GM18861 (cell line): ENCODE data around the gene KRT75.
"Not testable (repeated sequence)": the region's sequence is repeated elsewhere in the genome, so short reads cannot be mapped to it uniquely, and the experiment has no call there.

Experiments
- ATAC-seq: cut with Tn5 transposase; IDR thresholded peaks from one replicate; pipeline ENCODE4 v1.9.1; 2021; ENCODE audit not compliant: unreplicated experiment

KRT75 gene

DNA sequence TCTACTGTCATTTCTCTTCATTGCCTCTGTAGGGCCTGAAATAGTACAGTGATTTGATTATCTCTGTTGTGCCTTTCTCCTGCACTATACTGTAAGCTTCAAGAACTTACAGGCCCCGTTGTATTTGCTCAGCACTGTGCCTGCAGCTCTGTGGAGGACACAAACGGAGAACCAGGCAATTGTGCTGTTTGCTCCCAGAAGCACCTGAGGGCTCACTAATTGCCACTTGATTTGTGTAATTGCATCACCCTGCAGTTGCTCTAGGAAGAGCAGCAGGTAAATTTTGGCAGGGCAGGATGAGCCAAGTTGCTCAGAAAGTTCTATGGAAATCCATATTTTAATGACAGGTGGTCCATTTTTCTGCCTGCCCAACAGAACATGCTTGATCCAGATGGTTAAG is 16.4 kb downstream of the KRT75 start:
- ATAC-seq: no peak

DNA sequence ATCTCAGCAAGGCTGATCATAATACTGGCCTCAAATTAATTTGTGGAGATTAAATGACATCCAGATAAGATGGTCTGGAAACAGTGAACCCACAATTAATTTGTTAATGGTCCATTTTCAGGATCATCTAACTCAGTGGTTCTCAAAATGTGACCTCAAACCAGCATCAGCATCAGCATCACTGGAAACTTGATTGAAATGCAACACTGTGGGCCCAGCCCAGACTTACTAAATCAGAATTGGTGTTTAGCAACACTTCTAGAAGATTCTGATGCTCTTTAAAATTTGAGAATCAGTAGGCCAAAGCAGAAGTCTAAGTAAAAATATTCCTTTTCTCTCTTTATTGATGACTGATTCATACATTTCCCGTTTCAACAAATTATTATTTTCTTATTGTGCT is 17.4 kb downstream of the KRT75 start:
- no peak for ATAC-seq

DNA sequence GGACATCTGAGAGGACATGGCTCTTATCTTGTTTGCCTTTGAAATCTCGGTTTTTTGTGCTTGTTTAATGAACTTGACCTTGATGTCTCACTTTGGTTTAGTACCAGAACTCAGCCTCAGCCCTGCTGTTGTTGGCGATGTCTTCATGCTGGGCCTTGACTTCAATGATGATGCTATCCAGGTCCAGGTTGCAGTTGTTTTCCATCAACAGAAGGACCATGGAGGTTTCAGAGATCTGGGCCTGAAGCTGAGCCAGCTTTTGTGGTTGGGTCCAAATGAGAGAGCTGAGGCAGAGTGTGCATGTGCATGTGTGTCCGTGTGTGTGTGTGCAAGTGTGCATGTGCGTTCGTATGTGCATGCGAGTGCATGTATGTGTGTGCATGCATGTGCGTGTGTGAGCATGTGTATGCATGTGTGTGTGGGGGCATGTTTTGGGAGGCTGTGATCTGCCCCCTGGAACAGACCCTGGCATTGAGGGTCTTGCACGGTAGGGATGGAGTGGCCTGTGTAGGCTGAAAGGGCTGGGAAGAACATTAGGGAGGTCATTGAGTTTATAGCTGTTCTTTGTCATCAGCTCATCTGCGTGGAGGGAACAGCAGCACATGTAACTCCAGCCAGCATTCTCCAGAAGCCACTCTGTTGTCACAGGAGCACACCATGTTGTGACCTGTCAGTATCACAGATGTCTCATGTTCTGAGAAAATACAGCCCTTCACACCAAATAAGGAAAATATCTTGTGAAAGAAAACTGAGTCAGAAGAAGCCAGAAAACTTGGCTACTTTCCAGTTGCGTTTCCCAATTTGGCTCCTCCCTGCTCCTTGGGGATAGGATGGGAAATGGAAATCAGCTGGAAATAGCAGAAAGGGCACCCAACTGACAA is 18.1 kb downstream of the KRT75 start:
- no peak for ATAC-seq

DNA sequence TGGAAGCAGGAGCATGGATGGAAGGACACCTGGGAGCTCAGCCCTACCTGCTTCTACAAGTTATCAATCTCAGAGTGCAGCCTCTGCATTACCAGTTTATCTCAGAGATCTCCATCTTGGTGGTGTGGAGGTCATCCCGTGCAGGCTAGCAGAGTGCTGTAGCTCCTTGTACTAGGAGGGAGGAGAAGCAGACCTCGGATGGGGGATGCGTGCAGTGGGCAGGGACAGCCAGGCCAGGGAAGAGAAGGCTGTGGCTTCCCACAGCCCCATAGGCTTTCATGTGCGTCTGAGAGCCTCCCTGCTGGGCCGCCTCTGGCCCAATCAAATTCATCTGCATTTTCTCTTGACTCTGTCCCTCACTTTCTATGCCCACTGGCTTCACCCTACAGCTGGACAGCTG is 19.2 kb downstream of the KRT75 start:
- ATAC-seq: no peak

DNA sequence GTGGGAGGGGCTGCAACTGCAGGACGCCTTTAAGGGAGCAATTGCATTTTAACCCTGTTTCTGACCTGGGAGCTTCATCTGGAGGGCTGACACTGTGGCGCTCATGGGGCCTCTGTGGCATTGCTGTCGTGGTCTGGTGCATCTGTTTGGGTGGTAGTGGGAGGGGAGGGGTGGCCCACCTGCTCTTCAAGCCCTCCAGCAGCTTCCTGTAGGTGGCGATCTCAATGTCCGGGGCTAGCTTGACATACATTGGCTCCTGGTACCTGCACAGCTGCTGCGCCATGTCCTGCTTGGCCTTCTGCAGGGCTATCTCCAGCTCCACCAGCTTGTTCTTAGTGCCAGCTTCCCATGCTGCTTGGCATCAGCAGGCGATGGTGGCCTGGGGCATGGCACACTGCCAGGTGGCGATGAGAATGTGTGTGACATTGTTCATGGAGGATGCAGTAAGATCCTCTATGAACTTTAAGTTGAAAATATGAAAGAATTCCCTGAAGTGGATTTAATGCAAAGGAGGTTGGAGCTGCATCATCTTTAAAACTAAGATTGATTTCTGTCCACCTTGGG is 20.3 kb downstream of the KRT75 start:
- no peak for ATAC-seq

DNA sequence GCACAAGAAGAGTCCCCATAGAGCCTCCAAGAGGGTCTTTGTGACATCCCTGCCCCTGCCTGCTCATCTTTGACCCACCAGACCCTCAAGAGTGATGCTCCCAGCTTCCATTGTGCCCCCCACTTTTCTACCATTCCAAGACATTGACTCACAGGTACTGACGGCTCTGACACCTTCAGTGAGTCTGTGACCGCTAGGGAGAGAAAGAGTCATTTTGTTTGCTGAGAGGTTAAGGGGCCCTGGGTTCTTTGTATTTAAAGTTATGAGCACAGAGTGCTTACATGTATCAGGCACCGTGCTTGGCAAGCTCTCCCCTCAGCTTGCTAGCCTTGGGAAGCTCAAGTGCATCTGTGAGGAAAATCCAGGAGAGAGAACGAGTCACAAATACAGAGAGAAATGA is 21.0 kb downstream of the KRT75 start:
- no peak for ATAC-seq

DNA sequence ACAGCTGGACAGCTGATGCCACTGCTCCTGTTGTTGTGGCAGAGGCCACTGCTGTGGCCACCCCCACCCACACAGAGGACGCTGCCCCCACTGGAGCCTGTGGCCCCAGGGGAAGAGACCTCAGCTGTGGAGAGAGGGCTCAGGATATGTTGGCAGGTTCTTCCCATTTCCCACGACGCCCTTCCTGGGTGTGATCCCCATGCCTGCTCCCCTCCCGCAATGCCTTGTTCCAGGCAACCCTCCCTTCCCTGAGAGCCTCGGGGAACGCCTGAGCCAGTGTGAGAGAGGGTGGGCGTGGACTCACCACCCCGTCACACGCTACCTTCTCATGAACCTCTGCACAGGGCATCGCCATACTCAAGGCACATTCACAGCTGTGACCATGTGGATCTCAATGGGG is 22.4 kb downstream of the KRT75 start:
- ATAC-seq: no peak

DNA sequence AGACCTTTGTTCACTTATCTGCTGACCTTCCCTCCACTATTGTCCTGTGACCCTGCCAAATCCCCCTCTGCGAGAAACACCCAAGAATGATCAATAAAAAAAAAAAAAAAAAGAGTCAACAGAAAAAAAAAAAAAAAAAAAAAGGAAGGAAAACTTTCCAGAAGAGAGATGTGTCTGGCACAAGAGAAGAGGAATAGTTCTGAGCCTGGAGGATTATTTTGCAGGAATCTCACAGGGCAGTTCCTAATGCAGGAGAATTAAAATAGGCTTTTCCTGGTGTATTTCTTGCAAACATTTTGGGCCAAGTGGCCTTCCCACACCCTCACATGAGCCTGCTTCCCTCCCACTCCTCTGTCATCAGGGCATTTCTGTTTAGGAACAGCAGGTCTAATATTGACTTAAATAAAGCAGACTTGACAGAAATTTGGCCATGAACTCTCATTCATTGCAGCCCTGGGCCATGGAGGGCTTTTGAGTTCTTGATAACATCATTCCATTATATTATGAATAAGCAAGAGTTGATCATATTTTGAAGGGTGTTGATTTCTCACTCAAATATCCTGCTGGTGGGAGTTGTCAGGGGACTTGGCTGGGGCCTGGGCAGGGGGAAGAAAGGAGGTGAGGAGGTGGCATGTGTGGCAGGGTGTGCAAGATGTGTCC is 23.5 kb downstream of the KRT75 start:
- ATAC-seq: not testable (repeated sequence)

DNA sequence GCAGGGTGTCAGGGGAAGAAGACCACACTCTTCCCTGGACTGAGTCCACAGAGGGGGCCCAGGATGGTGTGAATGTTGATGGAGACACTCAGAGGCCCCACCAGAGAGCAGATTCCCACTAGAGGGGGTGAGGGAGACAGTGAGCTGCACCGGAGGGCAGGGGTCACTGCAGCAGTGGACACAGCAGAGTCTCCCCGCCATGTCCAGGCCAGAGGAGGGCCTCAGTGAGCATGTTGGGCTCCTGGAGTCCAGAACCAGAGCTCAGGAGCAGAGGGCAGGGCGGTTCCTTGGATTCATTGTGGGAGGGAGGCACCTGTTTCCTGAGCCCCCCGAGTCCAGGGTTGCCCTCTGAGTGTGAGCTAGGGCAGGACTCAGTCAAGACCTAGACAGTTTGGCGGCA is 26.3 kb downstream of the KRT75 start:
- ATAC-seq: no peak

DNA sequence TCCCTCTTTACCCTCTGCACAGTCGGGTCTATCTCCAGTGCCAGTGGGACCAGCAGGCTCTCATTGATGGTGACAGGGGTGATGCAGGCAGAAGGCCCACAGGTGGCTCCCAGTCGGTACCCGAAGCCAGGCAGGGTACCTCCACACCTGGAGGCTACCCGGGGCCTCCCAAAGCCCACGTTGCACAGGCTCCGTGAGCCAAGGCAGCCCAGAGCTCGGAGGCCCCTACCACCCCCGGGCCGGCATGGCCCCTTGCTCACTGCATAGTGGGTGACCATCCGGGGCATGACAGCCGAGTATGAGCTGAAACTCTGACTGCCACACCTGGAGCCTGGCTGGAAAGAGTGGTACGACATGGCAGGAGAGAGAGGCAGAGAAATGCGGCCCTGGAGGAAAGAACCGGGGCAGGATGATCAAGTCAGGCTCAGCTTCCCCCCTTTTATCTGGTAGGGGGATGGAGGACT is 28.2 kb downstream of the KRT75 start, which contains the start of gene KRT82:
Gene KRT82, minus strand, starts transcription at position 414 of the 464 bp plus-strand sequence. Its CDS starts 58 bp downstream, at position 356.
- no peak for ATAC-seq

DNA sequence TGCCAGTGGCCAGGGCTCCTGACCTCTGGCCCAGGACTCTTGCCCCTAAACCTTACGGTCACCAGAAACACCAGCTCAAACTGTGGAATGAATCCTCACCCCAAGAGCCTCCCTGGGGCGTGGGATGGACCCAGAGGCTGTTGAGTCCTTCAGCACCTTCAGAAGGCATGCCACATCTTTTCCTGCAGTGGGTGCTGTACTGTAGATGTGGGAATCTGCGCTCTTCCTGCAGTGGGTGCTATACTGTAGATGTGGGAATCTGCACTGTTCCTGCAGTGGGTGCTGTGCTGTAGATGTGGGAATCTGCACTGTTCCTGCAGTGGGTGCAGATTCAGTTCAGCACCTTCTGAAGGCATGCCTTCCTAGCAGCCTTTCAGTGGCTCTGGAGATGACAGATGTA is 29.2 kb downstream of the KRT75 start:
- ATAC-seq: no peak

DNA sequence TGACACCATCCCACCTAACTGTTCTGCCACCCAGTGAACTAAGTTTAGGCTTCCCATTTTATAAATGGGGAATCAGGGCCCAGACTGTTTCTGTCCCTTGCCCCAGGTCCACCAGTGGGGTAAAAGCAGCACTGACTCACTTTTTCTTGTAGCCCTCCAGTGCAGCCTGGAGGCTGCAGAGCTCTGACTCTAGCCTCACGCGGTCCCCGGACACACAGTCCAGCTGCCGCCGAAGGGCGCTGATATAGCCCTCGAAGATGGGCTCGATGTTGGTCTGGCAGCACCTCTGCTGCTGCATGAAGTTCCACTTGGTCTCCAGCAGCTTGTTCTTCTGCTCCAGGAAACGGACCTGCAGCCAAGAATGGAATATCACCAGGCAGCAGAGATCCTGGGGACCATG is 30.6 kb downstream of the KRT75 start:
- no peak for ATAC-seq

DNA sequence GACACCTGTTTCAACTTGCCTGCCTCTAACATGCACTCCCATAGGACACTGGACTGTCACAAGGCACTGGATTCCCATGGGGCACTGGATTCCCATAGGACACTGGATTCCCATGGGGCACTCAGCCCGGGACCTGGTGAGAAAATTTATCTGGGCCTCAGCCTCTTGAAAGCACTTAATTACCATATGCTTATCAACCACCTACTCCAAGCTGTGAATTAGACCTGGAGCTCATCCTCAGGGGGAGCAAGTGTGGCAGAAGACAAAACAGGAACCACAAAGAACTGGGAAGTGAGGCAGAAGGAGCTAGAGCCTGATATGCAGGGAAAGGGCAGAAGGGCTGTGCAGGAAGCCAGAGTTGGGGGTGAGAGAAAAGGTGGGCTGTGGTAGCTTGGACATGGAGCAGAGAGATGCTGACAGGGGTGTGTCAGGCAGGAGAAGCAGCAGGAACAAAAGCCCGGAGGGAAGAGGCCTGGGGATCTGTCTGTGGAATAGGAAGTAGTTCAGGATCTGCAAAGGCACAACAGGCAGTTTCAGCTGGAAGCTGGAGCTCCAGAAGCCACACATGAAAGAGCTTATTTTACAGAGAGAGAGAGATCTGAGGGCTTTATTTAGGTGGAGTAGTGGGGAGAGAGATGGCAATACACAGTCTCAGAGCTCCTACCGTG is 31.2 kb downstream of the KRT75 start:
- no peak for ATAC-seq

DNA sequence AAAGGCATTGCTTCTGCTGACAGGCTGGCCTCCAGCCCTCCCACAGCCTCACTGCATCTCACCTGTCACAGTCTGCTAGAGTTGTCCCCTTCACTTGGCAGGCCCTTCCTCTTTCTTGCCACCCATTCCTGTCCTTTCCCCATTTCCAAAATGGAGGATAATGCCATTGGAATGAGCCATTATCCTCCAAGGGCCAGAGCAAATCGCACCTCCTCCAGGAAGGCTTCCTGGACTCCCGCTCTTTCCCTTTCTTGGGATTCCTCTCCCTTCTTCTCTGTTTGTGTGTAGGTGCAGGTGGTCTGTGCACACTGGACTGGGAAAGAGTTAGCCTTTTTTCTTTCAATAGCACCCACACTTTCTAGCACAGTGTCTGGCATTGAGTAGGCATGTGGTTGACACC is 31.8 kb downstream of the KRT75 start:
- no peak for ATAC-seq

DNA sequence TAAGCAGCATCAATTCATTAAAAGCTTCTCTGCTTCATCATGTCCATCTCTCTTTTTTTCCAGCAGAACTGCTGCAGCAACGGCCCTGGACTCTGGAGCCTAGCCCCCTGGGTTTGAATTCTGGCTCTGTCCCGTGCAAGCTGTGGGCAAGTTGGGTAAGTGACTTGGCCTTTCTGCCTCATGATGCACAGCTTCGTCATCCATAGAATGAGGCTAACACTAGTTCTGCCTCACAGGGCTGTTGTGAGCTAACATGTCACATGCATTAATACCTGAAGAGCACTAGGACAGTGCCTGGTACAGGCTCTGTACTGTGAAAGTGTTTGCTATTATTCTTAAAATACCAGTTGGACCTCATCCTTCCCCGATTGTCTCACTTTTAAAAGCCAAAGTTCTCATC is 32.2 kb downstream of the KRT75 start:
- no peak for ATAC-seq

DNA sequence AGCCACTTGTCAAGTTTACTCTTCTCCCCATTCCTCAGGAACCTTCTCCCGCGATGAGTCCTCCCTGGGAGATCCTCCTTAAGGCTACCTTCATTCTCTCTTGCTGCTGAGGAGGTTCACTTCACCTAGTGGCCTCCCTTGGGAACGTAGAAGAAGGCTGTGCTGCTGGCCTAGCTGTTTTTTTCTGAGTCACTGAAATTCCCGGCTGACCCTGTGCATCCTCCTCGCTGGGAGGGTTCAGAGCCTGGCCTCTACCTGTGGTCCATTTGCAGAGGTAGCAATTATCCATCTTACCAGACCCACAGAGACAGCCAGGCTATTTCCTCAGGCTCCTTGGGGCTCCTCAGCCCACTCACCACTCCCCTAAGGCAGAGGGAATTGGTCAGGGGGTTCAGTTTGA is 32.6 kb downstream of the KRT75 start:
- ATAC-seq: no peak

DNA sequence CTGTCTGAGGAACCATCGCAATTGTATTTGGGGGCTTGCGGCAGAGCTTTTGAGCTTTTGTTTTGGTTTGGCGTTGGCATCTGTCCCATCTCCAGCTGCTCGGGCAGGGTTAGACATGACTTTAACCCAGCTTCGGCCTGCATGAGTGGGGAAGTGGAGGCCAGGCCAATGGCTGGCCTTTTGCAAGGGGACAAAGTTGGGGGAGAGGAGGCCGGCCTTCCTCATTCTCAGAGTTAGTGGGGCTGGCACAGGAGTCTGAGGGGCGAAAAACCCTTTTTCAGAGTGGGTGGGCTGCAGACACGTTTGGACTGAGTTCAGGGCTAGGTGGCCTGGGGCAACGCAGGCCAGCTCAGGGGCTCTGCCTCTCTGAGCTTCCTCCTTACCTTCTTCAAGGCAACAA is 33.3 kb downstream of the KRT75 start:
- ATAC-seq: no peak

DNA sequence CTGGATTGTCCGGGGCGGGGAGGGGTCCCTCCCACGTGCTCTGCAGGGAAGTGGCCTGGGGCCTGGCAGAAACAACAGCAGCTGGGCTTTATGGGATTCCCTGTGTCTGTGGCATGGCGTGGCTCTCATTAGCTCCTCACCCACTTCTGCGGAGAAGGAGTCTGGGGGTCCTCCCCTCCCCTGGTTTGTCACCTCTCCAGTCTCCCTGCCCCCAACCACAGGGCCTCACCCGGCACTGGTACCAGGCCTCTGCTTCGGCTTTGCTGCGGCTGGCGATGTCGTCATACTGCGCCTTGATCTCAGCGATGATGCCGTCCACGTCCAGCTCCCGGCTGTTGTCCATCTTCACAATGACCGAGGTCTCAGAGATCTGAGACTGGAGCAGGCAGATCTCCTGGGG is 34.4 kb downstream of the KRT75 start:
- no peak for ATAC-seq

DNA sequence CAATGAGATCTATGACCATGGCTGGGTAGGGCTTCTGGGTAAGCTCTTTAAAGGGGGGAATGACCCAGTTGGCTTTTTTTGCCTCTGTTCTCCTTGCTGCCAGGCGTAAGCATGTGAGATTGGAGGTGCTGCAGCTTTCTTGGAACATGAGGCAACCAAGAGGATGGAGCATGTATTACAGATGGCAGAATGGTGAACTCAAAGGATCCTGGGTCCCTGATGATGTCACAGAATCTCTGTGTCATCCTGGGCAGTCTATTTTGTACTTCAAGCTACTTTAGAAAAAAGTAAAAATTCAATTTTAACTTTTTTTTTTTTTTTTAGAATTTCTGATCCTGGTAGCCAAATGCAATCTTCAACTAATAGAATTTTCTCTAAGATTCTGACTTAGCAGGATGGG is 36.0 kb downstream of the KRT75 start:
- ATAC-seq: no peak

DNA sequence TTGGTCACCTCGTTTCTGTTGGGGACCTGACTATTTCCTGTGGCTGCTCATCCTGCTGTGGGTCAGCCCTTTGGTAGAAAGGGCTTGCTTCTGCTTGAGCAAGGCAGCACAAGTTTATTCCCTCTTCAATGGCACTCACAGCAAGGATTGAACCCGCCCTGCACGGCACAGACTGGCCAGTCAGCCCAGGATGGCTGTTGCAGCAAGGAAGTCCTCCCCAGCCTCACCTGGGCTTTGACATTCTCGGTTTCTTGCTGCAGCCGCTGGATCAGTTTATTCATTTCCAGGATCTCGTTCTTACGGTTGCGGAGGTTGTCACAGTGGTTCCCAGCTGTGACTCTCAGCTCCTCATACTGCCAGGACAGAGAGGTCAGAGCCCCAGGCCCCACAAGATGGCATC is 37.5 kb downstream of the KRT75 start:
- ATAC-seq: no peak

DNA sequence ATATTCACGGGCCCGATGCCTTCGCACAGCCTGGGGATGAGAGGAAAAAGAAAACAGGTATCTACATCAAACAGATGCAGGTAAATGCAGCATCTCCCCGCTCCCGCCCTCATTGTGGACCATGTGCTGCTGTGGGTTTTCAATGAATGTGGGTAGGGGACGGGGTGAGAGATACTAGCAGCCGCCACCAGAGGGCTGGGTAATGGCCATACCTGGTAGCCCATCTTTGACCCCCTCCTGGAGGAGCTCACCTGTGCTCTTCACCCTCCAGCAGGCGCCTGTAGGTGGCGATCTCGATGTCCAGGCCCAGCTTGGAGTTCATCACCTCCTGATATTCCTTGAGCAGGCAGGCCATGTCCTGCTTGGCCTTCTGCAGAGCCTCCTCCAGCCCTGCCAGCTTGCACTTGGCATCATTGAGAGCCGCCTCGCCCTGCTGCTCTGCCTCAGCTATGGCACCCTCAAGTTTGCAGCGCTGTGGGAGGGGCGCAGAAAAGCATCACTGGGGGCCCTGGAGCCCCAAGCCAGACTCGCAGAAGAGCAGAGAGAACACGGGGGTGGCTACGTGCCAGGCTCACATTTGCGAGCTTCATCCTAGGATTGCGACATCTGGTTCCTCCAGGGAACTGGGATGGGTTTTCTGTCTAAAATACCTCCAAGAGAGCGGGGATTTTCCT is 38.3 kb downstream of the KRT75 start:
- ATAC-seq: no peak
